A204.1 (cell line): ENCODE results near the gene RDX.
A peak's percentile ranks its signal among the peaks of the same experiment; 100 is the strongest.
"Not testable (repeated sequence)": the region's sequence is repeated elsewhere in the genome, so short reads cannot be mapped to it uniquely, and the experiment has no call there.

Experiments
- FAIRE-seq: peaks from 2 replicates; lab custom pipeline; 2012; peaks lifted over from hg19 to GRCh38; lab: Jason Lieb, UNC

The RDX gene

GRCh38 chr11:110269996-110270395, 26.4 kb downstream of the RDX start:
- no peak for FAIRE-seq

- no peak for FAIRE-seq
Measured at GRCh38 chr11:110268441-110268840, 28.0 kb downstream of the RDX start.

GRCh38 chr11:110262072-110262403, 34.4 kb downstream of the RDX start:
- FAIRE-seq = no peak

GRCh38 chr11:110261195-110262071, 35.0 kb downstream of the RDX start:
- no peak for FAIRE-seq

GRCh38 chr11:110253525-110253924, 42.9 kb downstream of the RDX start:
- no peak for FAIRE-seq

- no peak for FAIRE-seq
Measured at GRCh38 chr11:110251836-110252235, 44.6 kb downstream of the RDX start.

- no peak for FAIRE-seq
Measured at GRCh38 chr11:110250168-110250567, 46.2 kb downstream of the RDX start.

GRCh38 chr11:110249766-110250165, 46.6 kb downstream of the RDX start:
- no peak for FAIRE-seq

GRCh38 chr11:110249066-110249465, 47.3 kb downstream of the RDX start:
- peak; percentile 86 for FAIRE-seq

- no peak for FAIRE-seq
Measured at GRCh38 chr11:110243791-110244190, 52.6 kb downstream of the RDX start.

GRCh38 chr11:110242746-110243145, 53.7 kb downstream of the RDX start:
- FAIRE-seq = no peak

- no peak for FAIRE-seq
Measured at GRCh38 chr11:110242188-110242587, 54.2 kb downstream of the RDX start.

GRCh38 chr11:110235966-110236365, 60.4 kb downstream of the RDX start:
- FAIRE-seq = no peak

GRCh38 chr11:110230377-110230776, 66.0 kb downstream of the RDX start:
- FAIRE-seq = no peak

GRCh38 chr11:110219006-110219785, 77.2 kb downstream of the RDX start:
- FAIRE-seq = no peak

GRCh38 chr11:110217936-110218335, 78.5 kb downstream of the RDX start:
- FAIRE-seq = no peak

GRCh38 chr11:110217223-110217877, 79.1 kb downstream of the RDX start:
- no peak for FAIRE-seq

GRCh38 chr11:110209313-110209694, 87.1 kb downstream of the RDX start:
- not testable (repeated sequence) for FAIRE-seq

GRCh38 chr11:110208678-110209312, 87.6 kb downstream of the RDX start:
- not testable (repeated sequence) for FAIRE-seq

- no peak for FAIRE-seq
Measured at GRCh38 chr11:110207123-110207522, 89.3 kb downstream of the RDX start.

GRCh38 chr11:110200836-110201235, 95.6 kb downstream of the RDX start:
- FAIRE-seq = no peak

GRCh38 chr11:110200241-110200640, 96.2 kb downstream of the RDX start:
- no peak for FAIRE-seq
